ENCODE data around the gene GPBP1L1. TPM values are rescaled to one million over a fixed set of nuclear protein-coding genes. Genes with fewer than 3 reads are reported as not detected.
"Not testable (repeated sequence)": the region's sequence is repeated elsewhere in the genome, so short reads cannot be mapped to it uniquely, and the experiment has no call there.

The GPBP1L1 gene
- total and polyA plus RNA-seq, 2 experiments from 2014 or later = 69.3 to 85.6 TPM

GRCh38 chr1:45723248-45723930 lies 37.1 kb upstream of the GPBP1L1 start:
- Histone ChIP-seq H4K20me1 (ENCODE audit: insufficient read depth) (no peaks in the 10 kb centered on the region), H3K79me2 (ENCODE audit: insufficient read depth) (no peaks in the 10 kb centered on the region), H3K4me1 (ENCODE audit: insufficient read depth) (peaks cover 23% of the 10 kb centered on the region), H3K27me3 (replicated peaks; ENCODE audit: insufficient read depth) (no peaks in the 10 kb centered on the region), H2AFZ (no peak overlapping the region), H3K4me3 (no peak overlapping the region), H3K9me2 (ENCODE audit: insufficient read depth) (no peaks in the 10 kb centered on the region), H3K9ac (no peak overlapping the region), H3K27ac (no peak overlapping the region), H3K4me2 (ENCODE audit: unreplicated experiment) (peak overlapping the region; percentile 8), H3F3A (ENCODE audit: insufficient read depth) (peaks cover 20% of the 10 kb centered on the region), H3K9me3 (ENCODE audit: low read depth) (no peaks in the 10 kb centered on the region), H3K36me3 (ENCODE audit: low read depth) (no peaks in the 10 kb centered on the region)
- peak; percentile 18 for DNase-seq
- in situ Hi-C loops (cut with MboI) = no loop called here
- TF ChIP-seq EZH2phosphoT487 (IDR thresholded peaks at IDR 0.05; ENCODE audit: insufficient read depth, low read depth) (no peak), EZH2 (IDR thresholded peaks at IDR 0.05; ENCODE audit: insufficient read depth, poor library complexity, severe bottlenecking) (no peak)

GRCh38 chr1:45722809-45723208 lies 36.5 kb upstream of the GPBP1L1 start:
- Histone ChIP-seq H3K4me1 (ENCODE audit: insufficient read depth) (peaks cover 23% of the 10 kb centered on the region), H2AFZ (no peak overlapping the region), H3K36me3 (ENCODE audit: low read depth) (no peaks in the 10 kb centered on the region), H4K20me1 (ENCODE audit: insufficient read depth) (no peaks in the 10 kb centered on the region), H3K27me3 (replicated peaks; ENCODE audit: insufficient read depth) (no peaks in the 10 kb centered on the region), H3K9ac (no peak overlapping the region), H3K79me2 (ENCODE audit: insufficient read depth) (no peaks in the 10 kb centered on the region), H3K4me3 (no peak overlapping the region), H3K27ac (peak overlapping the region; percentile 30; the same call in 1 of the 2 replicates), H3K9me3 (ENCODE audit: low read depth) (no peaks in the 10 kb centered on the region), H3K9me2 (ENCODE audit: insufficient read depth) (no peaks in the 10 kb centered on the region), H3K4me2 (ENCODE audit: unreplicated experiment) (peak overlapping the region; percentile 8), H3F3A (ENCODE audit: insufficient read depth) (peaks cover 20% of the 10 kb centered on the region)
- 71% methylated on average over 3 of the region's 3 CpGs for WGBS, 2 experiments (ENCODE audit: low coverage in 1 of 2, low lambda C conversion rate in 2 of 2, missing lambda C conversion rate in 2 of 2)
- in situ Hi-C loops (cut with MboI) = no loop called here
- TF ChIP-seq EZH2 (IDR thresholded peaks at IDR 0.05; ENCODE audit: insufficient read depth, poor library complexity, severe bottlenecking) = no peak
- TF ChIP-seq EZH2phosphoT487 (IDR thresholded peaks at IDR 0.05; ENCODE audit: insufficient read depth, low read depth) = 0 out of 2 replicates have a peak, but pooled peaks have one; percentile 61
- peak; percentile 59 for DNase-seq

DNA sequence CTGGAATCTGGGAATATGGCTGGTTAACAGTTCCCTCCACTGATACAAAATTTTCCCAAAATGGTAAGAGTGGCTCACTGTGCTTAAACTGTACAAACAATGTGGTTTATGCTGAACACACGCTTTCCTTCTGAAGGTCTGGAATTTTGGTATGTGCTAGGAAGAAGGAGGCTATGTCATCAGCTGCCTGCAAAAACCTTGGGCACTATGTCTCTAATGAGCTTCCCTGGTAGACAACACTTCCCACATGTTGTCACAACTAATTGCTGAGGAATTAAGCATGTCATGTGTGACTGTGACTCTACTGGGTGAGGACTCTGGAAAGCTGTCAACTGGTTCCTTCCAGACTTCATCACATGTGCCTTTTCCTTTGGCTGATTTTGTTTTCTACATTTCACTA lies 34.9 kb upstream of the GPBP1L1 start:
- Histone ChIP-seq H4K20me1 (ENCODE audit: insufficient read depth) (no peaks in the 10 kb centered on the region), H3F3A (ENCODE audit: insufficient read depth) (peaks cover 20% of the 10 kb centered on the region), H3K79me2 (ENCODE audit: insufficient read depth) (no peaks in the 10 kb centered on the region), H3K27me3 (replicated peaks; ENCODE audit: insufficient read depth) (no peaks in the 10 kb centered on the region), H3K4me2 (ENCODE audit: unreplicated experiment) (peak overlapping the region; percentile 35), H3K9ac (no peak overlapping the region), H3K4me3 (no peak overlapping the region), H3K4me1 (ENCODE audit: insufficient read depth) (peaks cover 30% of the 10 kb centered on the region), H3K27ac (peak overlapping the region; percentile 49), H3K9me2 (ENCODE audit: insufficient read depth) (no peaks in the 10 kb centered on the region), H3K36me3 (ENCODE audit: low read depth) (no peaks in the 10 kb centered on the region; the same call in 1 of the 2 replicates), H2AFZ (peak overlapping the region; percentile 53; the same call in 1 of the 2 replicates), H3K9me3 (ENCODE audit: low read depth) (no peaks in the 10 kb centered on the region)
- TF ChIP-seq EZH2 (IDR thresholded peaks at IDR 0.05; ENCODE audit: insufficient read depth, poor library complexity, severe bottlenecking) (no peak), EZH2phosphoT487 (IDR thresholded peaks at IDR 0.05; ENCODE audit: insufficient read depth, low read depth) (no peak)
- in situ Hi-C loops (cut with MboI) = no loop called here
- WGBS, 2 experiments (ENCODE audit: low coverage in 1 of 2, low lambda C conversion rate in 2 of 2, missing lambda C conversion rate in 2 of 2) = 15 to 38% methylated on average over 1 of the region's 1 CpG
- peak; percentile 57 for DNase-seq

DNA sequence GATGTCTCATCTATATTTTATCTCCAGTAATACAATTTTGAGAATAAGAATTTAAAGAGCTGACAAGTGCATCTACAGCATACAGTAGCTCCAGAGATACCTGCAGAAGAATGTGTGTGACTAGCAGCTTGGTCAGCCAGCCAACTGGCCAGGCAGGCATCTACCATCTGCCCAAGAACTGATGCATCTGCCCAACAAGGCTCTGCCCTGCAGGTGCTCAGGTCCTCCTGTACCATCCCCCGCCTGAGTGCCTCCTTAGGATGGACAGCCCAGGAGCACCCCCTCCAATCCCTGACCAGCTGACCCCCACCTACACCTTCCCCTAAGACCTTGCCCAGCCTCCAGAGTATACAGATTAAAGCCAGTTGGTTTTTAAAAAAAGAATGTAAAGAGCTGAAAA lies 32.0 kb upstream of the GPBP1L1 start:
- Histone ChIP-seq H3K9me2 (ENCODE audit: insufficient read depth) (no peaks in the 10 kb centered on the region), H3K79me2 (ENCODE audit: insufficient read depth) (no peaks in the 10 kb centered on the region), H4K20me1 (ENCODE audit: insufficient read depth) (no peaks in the 10 kb centered on the region), H3K27me3 (replicated peaks; ENCODE audit: insufficient read depth) (no peaks in the 10 kb centered on the region), H3K9me3 (ENCODE audit: low read depth) (no peaks in the 10 kb centered on the region), H3K36me3 (ENCODE audit: low read depth) (peaks cover 6% of the 10 kb centered on the region), H3K4me3 (no peak overlapping the region), H3K9ac (no peak overlapping the region), H2AFZ (no peak overlapping the region), H3K4me2 (ENCODE audit: unreplicated experiment) (no peak overlapping the region), H3K27ac (no peak overlapping the region), H3K4me1 (ENCODE audit: insufficient read depth) (peaks cover 27% of the 10 kb centered on the region), H3F3A (ENCODE audit: insufficient read depth) (peaks cover 20% of the 10 kb centered on the region)
- 100% methylated on average over 1 of the region's 1 CpG for WGBS, 2 experiments (ENCODE audit: low coverage in 1 of 2, low lambda C conversion rate in 2 of 2, missing lambda C conversion rate in 2 of 2)
- TF ChIP-seq EZH2phosphoT487 (IDR thresholded peaks at IDR 0.05; ENCODE audit: insufficient read depth, low read depth) (no peak), EZH2 (IDR thresholded peaks at IDR 0.05; ENCODE audit: insufficient read depth, poor library complexity, severe bottlenecking) (no peak)
- DNase-seq = no peak
- in situ Hi-C loops (cut with MboI) = no loop called here

DNA sequence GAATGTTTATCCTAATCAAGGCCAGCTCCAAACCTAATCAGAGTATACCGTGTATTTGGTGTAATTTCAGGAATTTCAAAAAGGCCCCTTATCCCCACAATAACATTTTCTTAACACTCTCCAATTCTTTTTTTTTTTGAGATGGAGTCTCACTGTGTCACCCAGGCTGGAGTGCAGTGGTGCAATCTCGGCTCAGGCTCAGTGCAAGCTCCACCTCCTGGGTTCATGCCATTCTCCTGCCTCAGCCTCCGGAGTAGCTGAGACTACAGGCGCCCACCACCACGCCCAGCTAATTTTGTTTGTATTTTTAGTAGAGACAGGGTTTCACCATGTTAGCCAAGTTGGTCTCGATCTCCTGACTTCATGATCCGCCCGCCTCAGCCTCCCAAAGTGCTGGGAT lies 31.1 kb upstream of the GPBP1L1 start:
- H3K27me3 ChIP-seq (replicated peaks; ENCODE audit: insufficient read depth); H3K36me3 ChIP-seq (ENCODE audit: low read depth); H3K9me3 ChIP-seq (ENCODE audit: low read depth); H3K9ac ChIP-seq; in situ Hi-C loops (cut with MboI); H3K9me2 ChIP-seq (ENCODE audit: insufficient read depth); H2AFZ ChIP-seq; H3K27ac ChIP-seq; H3K4me3 ChIP-seq; H3K79me2 ChIP-seq (ENCODE audit: insufficient read depth); H4K20me1 ChIP-seq (ENCODE audit: insufficient read depth); H3K4me2 ChIP-seq (ENCODE audit: unreplicated experiment): not testable (repeated sequence)
- peaks cover 19% of the 10 kb centered on the region for H3K4me1 ChIP-seq (ENCODE audit: insufficient read depth)
- 46 to 51% methylated on average over 8 of the region's 8 CpGs for WGBS, 2 experiments (ENCODE audit: low coverage in 1 of 2, low lambda C conversion rate in 2 of 2, missing lambda C conversion rate in 2 of 2)
- DNase-seq = peak; percentile 43
- peaks cover 14% of the 10 kb centered on the region for H3F3A ChIP-seq (ENCODE audit: insufficient read depth)

All from GM23248 (cell line).